ENCODE results near the gene WDR33.

Gene WDR33

DNA sequence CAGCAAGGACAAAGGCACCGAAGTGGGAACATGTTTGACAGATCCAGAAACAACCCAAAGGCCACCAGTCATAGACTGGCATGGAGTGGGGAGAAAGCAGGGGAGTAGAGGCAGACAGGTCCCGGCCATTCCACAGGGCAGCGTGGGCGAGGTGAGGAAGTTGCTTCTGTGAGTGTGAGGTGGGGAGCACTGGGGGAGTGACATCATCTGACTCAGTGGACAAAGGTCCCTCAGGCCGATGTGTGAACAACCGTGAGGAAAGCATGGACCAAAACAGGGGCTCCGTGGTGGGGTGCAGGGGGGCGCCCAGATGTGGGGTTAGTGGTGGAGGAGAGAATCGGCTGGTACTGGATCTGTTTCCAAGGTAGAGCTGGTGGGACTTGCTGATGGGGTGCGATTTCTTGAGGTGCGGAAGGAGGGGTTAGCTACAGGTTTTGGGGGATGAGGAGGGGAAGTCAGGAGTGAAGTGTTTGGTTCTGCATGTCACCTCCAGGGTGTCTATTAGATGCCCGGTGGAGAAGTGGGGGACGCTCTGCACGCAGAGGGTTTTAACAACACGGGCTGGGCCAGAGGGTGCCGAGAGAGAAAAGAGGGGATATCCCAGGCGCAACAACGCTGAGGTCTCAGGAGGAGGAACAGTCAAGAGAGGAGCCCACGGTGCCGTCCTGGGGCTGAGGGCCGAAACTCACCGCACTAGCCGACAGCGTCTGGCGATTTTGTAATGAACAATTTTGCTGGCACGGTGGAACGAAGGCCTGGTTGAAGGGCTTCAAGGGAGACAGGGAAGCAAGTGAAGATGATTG, 112.2 kb downstream of the WDR33 start:
- in situ Hi-C loops (cut with MboI; ENCODE audit: low sequenced_read_pairs) = no loop called here

DNA sequence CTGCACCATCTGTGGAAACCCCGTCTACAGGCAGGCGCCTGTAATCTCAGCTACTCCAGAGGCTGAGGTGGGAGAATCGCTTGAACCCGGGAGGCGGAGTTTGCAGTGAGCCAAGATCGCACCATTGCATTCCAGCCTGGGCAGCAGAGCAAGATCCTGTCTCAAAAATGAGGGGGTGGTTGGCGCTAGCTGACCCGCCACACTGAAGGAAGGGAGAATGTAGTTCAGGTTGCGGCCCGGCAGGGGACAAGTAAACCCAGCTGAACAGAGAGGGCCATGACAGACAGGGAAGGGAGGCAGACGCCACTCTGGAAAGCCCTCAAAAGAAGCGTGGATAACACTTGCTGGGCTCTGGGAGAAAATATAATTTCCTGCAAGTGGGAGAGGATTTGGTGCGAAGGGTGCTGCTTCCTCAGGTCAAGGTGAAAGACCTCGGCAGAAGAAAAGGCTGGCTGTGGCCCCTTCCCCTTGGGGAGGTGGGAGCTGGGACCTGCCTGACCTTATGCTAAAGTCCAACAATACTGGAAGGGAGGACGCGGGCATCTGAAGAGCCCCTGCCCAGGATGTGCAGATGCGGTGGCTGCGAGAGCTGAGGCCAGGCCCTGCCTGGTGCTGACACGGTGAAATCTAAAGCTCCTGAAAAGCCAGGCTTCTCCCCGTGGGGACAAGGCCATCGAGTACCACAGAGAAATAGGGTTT, 113.3 kb downstream of the WDR33 start:
- in situ Hi-C loops (cut with MboI; ENCODE audit: low sequenced_read_pairs) = no loop called here

DNA sequence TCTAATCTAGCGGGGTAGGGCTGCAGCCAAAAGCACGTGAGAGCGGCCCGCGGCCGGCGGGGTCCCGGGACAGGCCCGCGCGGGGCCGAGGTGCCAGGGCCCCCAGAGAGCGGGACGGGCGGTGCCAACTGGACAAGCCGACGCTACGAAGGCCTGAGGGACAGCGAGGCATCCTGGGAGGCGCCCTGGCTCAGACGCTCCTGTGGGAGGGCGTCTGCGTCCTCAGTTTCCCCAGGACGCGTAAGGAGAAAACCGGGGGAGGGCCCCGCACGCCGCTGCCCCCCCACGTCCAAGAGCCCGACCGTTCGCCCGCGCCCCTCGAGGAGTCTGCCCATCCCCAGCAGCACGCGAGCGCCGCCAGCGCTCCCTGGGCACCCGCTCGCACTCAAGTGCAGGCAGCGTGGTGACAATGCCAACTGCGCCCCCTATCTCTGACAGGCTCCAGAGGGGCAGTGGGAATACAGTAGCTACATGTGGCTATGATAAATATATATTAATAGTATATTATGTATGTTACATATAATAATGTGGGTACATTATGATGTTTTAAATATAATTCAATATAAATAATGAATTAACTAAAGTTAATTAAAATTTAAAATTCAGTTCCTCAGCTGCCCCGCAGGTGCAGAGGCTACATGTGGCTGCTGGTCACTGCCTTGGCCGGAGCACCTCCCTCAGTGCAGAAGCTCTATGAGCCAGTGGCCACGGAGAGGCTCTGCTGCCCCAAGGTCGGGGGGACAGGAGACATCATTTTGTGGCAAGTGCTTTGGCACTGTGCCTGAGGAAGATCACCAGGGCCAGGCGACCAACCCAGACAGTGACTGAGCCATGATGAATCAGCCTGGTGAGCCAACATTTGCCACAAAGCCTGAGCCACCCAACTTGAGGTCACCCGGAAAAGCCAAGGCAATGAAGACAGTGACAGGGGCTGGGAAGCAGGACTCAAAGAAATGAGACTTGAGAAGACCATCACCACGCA, 115.2 kb downstream of the WDR33 start:
- in situ Hi-C loops (cut with MboI; ENCODE audit: low sequenced_read_pairs) = no loop called here

DNA sequence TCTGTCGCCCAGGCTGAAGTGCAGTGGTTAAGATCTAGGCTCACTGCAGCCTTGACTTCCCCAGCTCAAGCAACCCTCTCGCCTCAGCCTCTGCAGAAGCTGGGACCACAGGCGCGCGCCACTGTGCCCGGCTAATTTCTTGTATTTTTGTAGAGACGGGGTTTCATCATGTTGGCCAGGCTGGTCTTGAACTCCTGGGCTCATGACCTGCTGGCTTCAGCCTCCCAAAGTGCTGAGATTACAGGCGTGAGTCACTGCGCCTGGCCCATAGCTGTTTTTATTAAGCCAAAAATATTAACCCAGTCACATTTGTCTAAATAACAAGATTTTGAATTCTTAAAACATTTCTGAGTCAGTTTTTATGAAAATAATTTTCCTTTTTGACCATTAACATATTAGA, 116.0 kb downstream of the WDR33 start:
- in situ Hi-C loops (cut with MboI; ENCODE audit: low sequenced_read_pairs) = no loop called here

- in situ Hi-C loops (cut with MboI; ENCODE audit: low sequenced_read_pairs) = no loop called here
Measured at GRCh38 chr2:127690696-127691095, 120.3 kb downstream of the WDR33 start.

DNA sequence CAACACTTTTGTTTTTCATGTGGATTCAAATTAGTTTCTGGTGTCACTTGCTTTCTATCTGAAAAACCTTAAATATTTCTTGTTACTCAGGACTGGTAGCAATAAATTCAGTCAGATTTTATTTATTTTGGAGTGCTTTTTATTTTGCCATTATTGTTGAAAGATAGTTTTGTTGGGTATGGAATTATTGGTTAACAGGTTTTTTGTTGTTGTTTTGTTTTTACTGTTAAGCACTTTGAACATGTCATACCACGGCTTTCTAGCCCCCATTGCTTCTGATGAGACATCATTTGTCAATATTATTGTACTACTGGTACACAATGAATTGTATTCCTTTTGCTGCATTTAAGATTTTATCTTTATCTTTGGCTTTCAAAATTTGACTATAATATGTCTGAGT, 122.6 kb downstream of the WDR33 start:
- in situ Hi-C loops (cut with MboI; ENCODE audit: low sequenced_read_pairs) = no loop called here

DNA sequence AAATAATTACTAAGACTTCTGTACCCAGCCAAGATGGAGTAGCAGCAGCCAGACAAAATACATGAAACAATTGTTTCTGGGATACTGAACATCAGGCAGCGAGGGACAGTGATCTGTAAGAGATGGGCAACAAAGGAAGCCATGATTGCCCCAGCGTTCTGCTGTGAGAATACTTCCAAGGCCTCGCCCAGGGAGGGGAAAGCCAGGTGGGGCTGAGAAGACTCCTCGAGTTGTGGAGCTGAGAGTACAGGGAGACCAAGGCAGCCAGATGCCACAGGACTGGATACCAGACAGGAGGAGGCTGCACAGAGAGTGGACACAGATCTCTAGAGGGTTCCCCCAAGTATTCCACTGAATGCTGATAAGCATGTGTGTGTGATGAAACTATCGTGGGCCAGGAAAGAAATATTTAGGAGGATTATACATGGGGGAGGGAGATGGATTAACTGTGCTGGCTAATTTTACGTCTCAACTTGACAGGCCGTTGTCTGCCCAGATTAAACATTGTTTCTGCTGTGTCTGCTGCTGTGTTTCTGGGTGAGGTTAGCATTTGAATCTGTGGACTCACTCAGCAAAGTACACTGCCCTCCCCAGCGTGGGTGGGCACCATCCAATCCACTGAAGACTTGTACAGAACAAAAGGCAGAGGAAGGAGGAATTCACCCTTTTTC, 125.4 kb downstream of the WDR33 start:
- in situ Hi-C loops (cut with MboI; ENCODE audit: low sequenced_read_pairs) = no loop called here

DNA sequence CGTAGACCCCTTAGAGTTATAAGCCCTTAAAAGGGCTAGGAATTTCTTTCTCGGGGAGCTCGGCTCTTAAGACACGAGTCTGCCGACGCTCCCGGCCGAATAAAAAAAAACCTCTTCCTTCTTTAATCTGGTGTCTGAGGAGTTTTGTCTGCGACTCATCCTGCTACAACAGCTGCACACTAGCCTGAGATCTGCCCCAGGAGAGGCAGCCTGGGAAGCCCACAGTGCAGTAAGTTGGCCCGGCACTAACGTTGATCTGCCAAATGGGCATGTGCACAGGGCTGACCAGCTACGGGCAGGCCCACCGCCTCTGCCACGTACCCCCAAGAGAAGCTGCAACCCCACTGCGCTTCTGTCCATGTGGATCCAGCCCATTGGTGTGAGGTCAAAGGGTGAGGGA, 127.2 kb downstream of the WDR33 start:
- in situ Hi-C loops (cut with MboI; ENCODE audit: low sequenced_read_pairs) = no loop called here

DNA sequence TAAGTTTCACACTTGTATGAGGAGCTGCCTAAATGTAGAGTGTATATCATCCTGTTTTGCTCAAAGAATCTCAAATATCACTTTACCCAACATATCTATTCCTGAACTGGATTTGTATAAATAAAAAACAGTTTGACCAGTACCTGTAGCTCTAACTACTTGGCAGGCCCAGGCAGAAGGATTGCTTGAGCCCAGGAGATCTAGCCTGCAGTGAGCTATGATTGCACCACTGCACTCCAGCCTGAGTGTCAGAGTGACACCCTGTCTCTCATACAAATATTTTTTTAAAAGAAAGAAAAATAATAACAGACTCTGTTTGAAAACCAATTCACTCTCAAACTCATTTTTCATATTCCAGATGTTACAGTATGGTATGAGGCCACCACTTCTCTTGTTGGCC, 127.9 kb downstream of the WDR33 start:
- in situ Hi-C loops (cut with MboI; ENCODE audit: low sequenced_read_pairs) = no loop called here

- in situ Hi-C loops (cut with MboI; ENCODE audit: low sequenced_read_pairs) = no loop called here
Measured at GRCh38 chr2:127681976-127682857, 128.8 kb downstream of the WDR33 start.

GRCh38 chr2:127681288-127681804, 129.6 kb downstream of the WDR33 start:
- in situ Hi-C loops (cut with MboI; ENCODE audit: low sequenced_read_pairs) = no loop called here

DNA sequence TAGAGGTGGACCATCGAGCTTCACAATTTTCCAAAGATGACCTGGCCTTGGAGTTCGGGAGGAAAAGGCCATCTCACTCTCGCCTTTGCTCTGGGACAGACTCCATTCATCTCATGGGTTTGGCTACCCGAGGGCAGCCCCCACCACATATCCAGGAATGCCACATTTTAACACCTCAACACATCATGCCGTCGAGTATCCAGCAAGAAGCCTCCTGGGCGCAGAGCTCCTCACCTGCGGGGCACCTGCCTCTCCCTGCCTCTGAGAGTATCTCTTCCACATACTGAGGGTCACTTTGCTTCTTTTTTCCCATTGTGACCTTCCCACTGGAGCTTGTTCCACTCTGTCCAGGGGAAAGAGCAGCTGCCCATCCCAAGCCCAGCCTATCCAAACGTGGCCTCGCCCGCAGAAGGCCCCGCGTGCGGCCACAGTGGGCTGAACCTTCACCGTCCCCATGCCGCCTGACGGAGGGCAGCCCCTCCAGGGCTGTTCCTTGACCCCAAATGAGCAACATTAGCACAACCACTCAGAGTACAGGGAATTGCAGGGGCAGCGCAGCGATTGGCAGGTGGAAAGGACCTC, 130.2 kb downstream of the WDR33 start:
- in situ Hi-C loops (cut with MboI; ENCODE audit: low sequenced_read_pairs) = no loop called here

DNA sequence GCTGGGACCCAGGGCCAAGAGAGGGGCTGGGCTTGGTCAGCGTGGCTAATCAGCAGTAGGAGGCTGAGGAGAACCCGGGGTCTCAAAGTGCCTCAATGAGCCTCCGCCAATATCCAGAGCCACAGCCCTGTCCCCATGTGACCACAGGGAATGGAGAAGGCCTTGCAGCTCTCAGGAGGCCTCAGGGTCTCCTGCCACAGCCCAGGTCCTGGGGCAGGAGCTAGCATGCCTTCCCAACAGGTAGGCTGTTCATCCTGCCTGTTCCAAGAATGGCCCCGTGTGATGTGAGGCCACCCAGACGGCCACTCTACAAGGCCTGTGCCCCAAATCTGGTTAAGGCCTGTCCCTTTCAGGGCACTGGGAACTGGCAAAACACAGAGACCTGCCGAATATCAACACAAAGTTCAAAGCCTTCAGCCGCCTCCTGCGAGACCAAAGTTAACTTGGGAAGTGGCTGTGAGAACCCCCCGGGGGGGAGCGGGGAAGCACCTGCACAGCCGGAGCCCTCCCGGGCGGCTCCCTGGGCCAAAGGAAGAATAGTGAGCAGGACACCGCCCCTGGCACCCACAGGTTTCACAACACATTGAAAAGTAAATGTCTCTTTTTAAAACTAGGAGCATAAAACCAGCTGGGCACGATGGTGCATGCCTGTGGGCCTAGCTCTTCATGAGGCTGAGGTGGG, 131.2 kb downstream of the WDR33 start:
- in situ Hi-C loops (cut with MboI; ENCODE audit: low sequenced_read_pairs) = no loop called here

DNA sequence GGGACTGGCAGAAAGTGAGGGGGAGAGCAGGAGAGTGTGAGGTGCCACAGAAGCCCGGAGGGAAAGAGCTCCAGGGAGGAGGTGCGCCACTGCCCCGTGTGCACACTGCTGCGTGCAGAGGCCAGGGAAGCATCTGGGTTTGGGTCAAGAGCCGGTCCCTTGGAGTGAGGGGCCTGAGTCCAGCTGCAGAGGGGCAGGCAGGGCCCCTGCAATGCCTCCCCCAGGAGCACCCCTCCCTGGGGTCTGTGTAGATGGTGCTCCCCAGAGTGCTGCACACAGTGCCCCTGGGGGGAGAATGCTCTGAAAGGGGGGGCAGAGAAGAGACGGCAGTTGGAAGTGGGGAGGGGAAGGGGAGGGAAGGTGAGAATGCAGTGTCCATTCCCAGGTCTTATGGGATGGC, 132.0 kb downstream of the WDR33 start:
- in situ Hi-C loops (cut with MboI; ENCODE audit: low sequenced_read_pairs) = no loop called here

- in situ Hi-C loops (cut with MboI; ENCODE audit: low sequenced_read_pairs) = no loop called here
Measured at GRCh38 chr2:127678531-127678930, 132.4 kb downstream of the WDR33 start.

GRCh38 chr2:127676906-127677305, 134.1 kb downstream of the WDR33 start:
- in situ Hi-C loops (cut with MboI; ENCODE audit: low sequenced_read_pairs) = no loop called here

DNA sequence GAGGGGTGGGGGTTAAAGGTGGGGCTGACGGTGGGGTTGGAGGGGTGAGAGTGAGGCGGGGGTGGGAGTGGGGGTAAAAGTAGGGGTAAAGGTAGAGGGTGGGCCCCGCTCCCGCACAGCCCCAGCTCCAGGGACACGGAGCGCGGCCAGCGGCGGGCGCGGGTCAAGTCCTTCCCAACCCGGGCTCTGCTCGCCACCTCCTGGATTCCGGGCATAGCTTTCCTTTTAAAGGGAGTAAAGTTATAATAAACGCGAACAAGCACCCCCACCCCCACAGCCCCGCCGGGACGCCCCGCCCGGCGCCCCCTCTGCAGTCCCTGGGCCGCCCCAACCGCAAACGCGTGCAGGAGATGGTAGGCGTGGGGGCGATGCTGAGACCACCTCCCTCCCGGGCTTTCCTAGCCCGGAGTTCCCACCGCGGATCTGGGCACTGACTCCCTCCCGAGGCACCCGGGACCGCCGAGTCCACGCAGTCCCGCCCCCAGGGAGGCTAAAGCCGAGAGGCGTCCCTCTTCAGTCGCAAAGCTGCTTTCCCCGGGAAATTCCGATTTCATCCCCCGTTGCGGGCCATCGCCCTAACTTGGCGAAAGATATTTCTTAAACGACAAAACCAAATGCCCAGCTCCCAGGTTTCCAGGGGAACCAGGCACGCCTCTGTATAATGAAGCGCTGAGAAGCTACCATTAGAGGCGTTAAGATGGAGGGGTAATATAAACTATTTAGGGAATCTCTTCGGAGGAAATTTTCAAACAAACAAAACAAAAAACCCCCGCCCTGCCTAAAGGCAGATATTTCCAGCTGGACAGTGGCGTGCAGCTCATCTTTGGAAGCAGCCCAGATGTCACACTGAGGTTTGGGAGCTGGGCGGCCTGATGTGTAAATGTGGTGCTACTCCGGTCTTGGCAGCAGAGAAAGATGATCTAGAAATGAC, 135.4 kb downstream of the WDR33 start, which contains the start of gene LIMS2:
LIMS2 (minus strand) TSS at position 200 of the 931 bp plus-strand sequence. CDS start 506 bp downstream, outside the sequence.
- in situ Hi-C loops (cut with MboI; ENCODE audit: low sequenced_read_pairs) = no loop called here
